Activated CD4-positive, CD25-positive, alpha-beta regulatory T cell treated with anti-CD3 and anti-CD28 coated beads, Interleukin-2, amount 50 U/mL, for 16 hours (primary cell): Measurements from ENCODE around the gene TMEM72.
"Not testable (repeated sequence)": the region's sequence is repeated elsewhere in the genome, so short reads cannot be mapped to it uniquely, and the experiment has no call there.

Experiments used
- DNase-seq: peaks from one replicate; pipeline ENCODE4 v3.0.0-alpha.2; 2020; ENCODE audit warnings: low read depth, low spot score

TMEM72 gene

GRCh38 chr10:44911081-44911540, at the start of gene TMEM72:
Gene TMEM72 (plus strand): TSS chr10:44911337. CDS start chr10:44911513, 176 bp downstream.
- DNase-seq = no peak

DNA sequence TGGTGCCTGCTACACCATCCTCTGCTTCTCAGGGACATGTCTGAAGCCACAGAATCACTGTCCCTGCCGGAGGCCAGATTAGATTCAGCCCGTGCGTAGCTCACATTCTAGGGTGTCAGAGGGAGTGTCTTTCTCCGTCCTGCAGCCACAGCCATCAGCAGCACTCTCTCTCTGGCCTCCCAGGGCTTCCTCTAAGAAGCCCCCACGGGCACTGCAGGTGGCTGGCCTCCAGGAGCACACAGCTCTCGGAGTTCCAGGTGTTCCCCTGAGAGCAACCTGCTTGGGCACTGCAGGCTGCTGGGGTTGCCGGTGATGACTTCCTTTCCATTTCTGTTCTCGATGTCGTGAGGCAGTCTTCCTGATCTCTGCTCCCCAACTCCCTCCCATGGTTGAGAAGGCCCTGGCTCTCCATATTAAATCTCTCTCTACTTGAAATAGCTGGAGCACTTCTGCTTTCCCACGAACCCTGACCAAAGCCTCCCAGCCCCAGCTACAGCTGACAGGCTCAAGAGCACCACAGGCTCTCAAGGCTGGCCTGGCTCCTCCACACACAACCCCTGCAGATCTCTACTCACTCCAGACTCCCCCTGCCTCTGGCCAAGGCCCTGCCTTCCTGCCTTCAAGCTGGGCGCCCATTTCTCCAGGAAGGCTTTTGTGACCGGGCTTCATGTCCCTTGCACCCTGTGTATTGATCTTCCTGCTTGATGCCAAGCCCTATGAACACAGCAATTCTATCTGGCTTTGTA, 49.0 kb upstream of the TMEM72 start:
- DNase-seq = no peak

GRCh38 chr10:44862924-44863323, 48.2 kb upstream of the TMEM72 start:
- DNase-seq = no peak

- DNase-seq = no peak
These were observed 47.6 kb upstream of the TMEM72 start for GRCh38 chr10:44863344-44864047.

- DNase-seq = no peak
These were observed 47.1 kb upstream of the TMEM72 start for GRCh38 chr10:44864051-44864450.

GRCh38 chr10:44864637-44865288, 46.4 kb upstream of the TMEM72 start:
- peak; percentile 60 for DNase-seq

DNA sequence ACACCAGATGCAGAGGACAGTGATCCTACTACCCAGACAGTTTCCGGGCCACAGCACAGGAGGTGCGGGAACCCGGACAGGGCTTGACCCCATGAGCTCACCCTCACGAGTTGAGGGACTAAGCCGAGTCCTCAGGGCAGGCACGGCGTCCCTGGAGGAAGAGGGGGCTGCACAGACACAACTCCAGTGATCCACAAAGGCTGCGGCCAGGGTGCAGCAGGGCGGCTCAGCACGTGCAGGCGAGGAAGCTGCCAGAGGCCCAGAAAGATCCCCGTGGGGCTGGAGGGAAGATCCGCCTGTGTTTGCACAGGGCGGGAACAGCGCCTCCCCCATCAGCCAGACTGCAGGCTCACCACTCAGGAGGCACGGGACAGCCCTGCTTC, 45.9 kb upstream of the TMEM72 start:
- no peak for DNase-seq

GRCh38 chr10:44866367-44866766, 44.8 kb upstream of the TMEM72 start:
- not testable (repeated sequence) for DNase-seq

DNA sequence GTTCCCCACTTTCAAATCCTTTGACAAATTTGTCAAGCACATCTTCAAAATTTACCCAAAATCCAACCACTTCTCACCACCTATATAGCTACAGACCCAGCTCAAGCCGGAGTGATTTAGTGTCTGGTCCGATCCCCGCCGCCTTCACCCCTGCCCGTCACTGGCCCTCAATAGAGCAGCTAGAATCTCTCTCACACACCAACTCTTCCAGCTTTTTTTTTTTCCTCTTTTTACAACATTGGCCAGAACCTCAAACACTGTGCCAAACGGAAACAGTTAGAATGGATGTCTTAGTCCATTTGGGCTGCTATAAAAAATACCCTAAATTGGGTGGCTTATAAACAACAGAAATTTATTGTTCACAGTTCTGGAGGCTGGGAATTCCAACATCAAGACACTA, 41.1 kb upstream of the TMEM72 start:
- no peak for DNase-seq

GRCh38 chr10:44873160-44873559, 38.0 kb upstream of the TMEM72 start:
- DNase-seq = no peak

- DNase-seq = no peak
These were observed 37.0 kb upstream of the TMEM72 start for GRCh38 chr10:44874166-44874565.

DNA sequence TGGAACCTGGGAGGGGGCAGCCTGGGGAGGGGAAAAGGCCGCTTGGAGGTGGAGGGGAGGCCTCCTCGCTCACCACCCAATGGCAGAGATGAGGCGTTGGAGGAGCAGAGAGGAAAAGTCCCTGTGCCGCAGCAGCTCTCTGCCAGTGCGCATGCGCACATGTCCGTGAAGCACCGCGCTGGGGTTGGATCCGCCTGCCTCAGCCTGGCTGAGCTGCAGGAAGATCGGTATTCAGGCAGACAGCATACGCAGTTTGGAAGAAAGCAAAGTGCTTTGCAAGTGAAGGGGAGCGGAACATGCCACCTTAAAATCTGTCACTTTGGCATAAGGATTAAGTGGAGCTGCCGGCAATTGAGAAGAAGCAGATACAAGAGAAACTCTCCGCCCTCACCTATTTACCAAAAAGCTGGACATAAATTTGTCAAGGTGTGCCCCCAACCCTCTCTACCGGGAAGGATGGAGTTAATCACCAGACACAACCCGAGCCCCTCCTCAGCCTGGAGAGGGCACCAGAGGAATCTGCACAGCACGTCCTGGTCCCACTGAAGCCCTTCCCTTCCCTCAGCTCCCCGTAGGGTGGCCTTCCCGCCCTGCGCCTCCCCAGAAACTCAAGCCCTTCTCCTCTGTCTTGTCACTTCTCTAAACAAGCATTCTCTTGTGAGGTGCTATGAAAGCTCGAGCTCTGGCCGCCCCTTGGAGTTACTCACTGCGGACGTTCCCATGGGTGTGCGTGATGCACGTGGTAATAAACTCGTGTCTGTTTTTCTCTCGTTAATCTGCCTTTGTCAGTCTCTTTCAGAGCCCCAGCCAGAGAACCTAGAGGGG, 32.2 kb upstream of the TMEM72 start:
- peak; percentile 40 for DNase-seq

- DNase-seq = no peak
These were observed 31.6 kb upstream of the TMEM72 start for GRCh38 chr10:44879531-44879899.

DNA sequence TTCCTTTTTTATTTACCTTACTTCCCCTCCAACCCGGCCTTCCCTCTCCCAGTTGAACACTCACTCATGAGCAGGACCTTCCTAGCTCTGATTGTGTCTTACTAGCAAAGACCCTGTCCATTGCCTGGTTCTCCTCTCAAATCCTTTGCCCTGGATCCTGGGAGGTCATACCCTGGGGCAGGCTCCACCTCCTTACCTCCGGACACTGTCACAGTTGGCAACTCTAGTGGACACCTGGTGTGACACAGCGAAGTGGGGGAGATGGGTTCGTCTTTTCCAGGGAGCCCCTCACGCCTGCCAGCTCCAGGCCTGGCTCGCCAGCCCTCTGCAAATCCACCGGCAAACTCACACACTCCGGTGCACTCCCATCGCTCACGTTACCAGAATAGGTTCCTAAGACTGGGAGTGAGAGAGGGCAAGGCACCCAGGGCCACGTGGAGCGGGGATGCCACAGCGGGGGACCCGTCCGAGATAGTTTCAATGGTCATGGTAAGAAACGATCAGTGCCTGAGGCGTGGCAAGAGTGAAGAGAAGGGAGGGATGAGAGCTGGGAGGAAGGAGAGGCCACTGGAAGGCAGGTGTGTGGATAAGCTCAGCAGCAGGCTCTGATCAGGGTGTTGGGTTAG, 30.9 kb upstream of the TMEM72 start:
- no peak for DNase-seq

- no peak for DNase-seq
These were observed 29.5 kb upstream of the TMEM72 start for GRCh38 chr10:44881649-44882048.

DNA sequence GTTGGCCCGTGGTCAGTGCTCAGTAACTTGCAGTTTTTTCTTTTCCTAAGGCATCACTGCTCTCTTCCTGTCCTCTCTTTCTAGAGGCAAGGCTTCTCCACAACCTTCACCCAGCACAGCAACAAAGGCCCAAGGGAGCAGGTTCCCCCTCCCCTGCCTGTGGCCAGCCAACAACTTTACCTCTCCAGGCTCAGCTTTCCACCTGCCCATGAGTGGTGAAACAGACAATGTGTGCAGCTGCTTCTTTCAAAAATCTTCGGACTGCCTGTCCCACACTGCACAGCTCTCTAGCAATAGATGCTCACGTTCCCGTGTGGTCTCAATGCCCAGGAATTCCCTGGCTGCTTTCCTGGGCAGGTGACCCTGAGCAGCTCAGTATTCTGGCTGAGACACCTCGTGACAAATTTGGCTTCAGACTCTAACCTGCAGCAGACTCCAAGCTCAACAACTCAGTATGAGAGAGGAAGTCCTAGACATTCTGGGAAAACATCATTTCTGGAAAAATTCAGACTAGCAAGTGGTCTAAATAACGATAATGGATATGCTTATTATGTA, 28.9 kb upstream of the TMEM72 start:
- no peak for DNase-seq

DNA sequence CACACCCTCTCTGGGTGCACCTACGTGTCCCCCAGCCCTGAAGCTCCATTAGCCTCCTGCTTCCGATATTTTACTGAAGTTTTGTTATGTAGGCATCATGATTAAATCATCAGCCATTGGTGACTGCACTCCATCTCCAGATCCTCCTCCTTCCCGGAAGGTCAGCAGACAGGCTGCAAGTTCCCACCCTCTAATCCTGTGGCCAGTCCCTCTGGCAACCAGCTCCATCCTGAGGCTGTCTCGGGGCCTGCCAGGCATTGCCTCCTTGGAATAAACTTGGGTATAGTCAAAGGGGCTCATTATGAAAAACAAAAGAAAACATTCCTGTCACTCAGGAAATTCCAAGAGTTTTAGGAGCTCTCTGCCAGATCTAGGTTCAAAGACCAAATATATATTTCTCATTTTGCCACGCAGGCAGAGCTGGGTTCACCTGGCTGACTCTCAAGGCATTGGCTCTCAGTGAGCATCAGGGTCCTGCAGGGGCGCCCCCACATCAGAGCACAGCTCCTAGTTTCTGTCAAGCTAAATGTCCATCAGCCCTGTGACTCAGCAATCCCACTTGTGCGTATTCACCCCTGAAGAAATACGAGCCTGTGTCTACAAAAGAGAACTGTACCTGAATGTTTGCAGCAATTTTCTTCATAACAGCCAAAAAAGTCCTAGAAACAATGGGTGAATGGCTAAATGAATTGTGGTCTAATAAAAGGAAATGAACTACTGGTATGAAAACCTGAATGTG, 27.4 kb upstream of the TMEM72 start:
- DNase-seq = no peak

DNA sequence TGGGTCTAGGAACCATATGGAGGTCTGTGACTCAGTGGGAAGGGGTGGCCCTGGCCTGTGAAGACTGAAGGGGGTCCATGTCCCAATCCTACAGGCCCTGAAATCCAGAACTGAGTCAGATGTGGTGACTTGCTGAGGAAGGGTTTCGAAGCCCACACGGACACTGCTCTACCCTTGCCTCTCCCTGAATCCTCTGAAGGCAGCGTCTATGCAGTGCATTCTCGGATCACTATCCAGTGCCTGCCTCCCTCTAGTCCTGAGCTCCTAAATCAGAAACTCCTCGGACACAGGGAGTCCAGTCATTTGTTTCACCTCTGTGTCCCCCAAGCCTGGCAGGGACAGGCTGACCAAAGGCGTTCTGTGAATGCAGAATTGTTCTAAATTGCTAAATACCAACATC, 25.4 kb upstream of the TMEM72 start:
- DNase-seq = no peak

GRCh38 chr10:44886966-44887365, 24.2 kb upstream of the TMEM72 start:
- no peak for DNase-seq

GRCh38 chr10:44888886-44889285, 22.3 kb upstream of the TMEM72 start:
- DNase-seq = no peak
